Sciatic nerve (tissue), 2 donors: ENCODE data around the gene TSPEAR. TPM values are rescaled to one million over a fixed set of nuclear protein-coding genes. Genes with fewer than 3 reads are reported as not detected.
A peak's percentile ranks its signal among the peaks of the same experiment; 100 is the strongest.

Experiments
- ATAC-seq: fragments of 200-7000 bp; cut with Tn5 transposase; one replicate; pipeline ENCODE4 v1.9.1; 2020; ENCODE audit warnings: mild to moderate bottlenecking, moderate library complexity
- DNase-seq: peaks from one replicate; pipeline ENCODE4 v3.0.0-alpha.2; 2020; ENCODE audit warnings: low spot score
- intact Hi-C: fragments of 100-400 bp; cut with DNase I; formaldehyde crosslinking; loops from one replicate; pipeline ENCODE4 v1.14.2; 2022
- total RNA-seq: library from RNA; stranded (reverse); fragmentation: NEBNext Ultra II Directional; extraction: Animal tissue kit (Norgen Biotek cat#: 25700); gene quantifications from one replicate; pipeline ENCODE4 v1.2.1, GENCODE V29; 2021
- donor health status: DM: no; HTN: no; CAD: no.
- donor health status: DM: no; HTN: no; CAD: no.

Gene TSPEAR
- total RNA-seq, 1 donor from 2014 or later: not detected

DNA sequence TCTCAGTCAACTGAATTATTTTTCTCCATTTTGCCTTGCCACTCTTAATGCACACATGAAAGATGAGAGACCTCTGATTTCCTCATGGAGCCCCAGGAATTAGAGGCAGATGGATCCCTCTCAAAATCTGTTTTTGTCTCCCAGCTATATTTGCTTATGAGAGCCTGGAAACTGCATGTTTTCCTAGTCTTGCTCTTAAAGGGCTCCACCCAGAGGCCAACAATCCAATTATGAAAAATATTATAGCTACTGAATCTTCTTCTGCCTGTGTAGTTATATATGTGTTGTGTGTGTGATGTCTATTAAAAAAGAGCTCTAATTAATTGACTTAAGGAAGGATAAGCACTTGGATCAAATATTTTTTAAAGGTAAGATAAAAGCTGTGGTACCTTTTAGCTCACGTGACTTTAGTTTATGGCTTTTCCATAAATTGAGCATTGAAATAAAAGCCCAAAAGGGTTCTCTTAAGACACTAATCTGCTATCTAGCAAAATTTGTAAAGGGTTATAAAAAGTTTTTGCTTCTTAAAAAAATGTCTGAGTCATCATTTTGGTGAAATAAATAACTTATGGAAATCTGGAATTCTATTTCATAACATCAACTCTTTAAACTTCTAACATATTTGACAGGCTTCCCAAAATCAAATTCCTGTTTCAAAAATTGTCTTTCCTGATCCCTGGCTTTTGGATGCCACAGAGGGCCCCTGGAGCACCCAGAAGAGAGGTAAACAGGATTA, 31.2 kb upstream of the TSPEAR start:
- no peak for ATAC-seq
- no peak for DNase-seq
- intact Hi-C loops: no loop called here

DNA sequence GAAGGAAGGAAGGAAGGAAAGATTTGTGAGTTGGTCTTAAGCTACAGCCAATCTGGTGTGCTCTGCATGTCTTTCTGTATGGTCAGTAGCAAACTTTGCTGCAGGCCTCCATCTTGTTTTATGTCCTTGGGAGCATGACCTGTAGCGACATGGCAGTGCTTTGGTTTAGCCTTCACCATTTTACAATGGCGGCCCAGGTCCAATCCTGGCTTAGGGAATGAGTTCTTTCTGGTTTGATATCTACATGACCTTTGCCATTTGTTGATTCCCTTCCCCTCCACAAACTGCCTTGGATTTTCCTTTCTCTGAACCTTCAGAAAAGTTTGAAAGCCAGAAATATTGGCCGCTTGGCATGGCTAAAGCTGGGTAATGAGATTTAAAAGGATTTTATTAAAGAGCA, 30.5 kb upstream of the TSPEAR start:
- peak; percentile 9 for DNase-seq
- ATAC-seq: no peak
- intact Hi-C loops: no loop called here

DNA sequence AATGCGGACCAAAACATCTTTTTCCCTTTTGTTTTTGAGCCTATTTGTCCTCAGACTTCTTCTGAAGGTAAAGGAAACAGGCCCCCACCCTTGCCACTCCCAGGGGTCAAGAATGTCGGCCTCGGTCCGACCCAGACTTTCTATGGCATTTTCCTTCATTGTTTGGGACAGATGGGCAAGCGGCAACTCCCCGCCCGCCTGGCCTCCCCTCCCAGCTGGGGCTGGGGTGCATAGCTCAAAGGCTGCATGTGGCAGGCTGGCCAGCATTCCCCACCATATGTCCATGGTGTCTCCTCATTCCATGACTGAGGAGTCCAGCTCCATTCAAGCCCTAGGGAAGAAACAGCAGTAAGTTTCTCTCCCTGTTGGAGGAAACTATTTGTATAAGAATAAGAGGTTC, 29.4 kb upstream of the TSPEAR start:
- no peak for ATAC-seq
- DNase-seq: peak; percentile 23
- intact Hi-C loops: no loop called here

DNA sequence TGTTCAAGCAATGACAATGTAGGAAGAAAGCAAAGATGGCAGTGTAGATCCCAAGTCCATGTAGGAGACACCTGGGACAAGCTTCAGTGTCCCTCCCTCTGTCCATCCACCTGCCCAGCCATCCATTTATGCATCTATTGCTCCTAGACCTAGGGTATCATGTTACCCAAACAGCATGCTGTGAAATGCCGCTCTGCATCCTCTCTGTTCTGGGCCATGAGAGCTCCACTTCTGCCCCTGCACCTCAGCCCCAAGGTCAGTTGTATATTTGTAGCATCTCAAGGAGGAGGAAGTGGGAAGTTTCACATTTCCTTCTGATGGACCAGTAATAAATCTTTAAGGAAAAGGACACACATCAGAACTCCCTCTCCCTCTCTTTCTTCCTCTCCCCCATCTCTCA, 27.9 kb upstream of the TSPEAR start:
- DNase-seq (no peak), ATAC-seq (no peak)
- intact Hi-C loops: loop anchor here (5.0 kb wide), 1 partner anchor 593 kb away; no protein-coding TSS in a partner anchor

DNA sequence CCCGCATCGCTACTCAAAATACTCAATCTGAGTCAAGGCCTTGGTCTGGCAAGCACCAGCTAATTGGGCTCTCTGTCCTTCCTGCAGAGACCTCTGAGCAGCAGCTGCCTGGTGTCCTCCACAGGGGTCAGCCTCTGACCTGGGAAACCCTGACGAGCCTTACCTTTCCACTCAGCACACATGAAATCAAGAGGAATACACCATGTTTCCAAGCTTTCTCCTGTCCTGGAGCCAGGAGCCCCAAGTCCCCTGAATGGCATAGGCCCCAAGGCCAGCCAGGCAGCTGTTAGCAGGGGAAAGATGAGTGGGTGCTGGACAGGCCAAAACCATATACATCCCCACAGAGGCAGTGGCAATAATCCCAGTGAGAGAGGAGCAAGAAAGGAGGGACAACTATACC, 27.2 kb upstream of the TSPEAR start:
- ATAC-seq: no peak
- intact Hi-C loops: loop anchor here (5.0 kb wide), 1 partner anchor 594 kb away; no protein-coding TSS in a partner anchor
- DNase-seq: peak; percentile 13

DNA sequence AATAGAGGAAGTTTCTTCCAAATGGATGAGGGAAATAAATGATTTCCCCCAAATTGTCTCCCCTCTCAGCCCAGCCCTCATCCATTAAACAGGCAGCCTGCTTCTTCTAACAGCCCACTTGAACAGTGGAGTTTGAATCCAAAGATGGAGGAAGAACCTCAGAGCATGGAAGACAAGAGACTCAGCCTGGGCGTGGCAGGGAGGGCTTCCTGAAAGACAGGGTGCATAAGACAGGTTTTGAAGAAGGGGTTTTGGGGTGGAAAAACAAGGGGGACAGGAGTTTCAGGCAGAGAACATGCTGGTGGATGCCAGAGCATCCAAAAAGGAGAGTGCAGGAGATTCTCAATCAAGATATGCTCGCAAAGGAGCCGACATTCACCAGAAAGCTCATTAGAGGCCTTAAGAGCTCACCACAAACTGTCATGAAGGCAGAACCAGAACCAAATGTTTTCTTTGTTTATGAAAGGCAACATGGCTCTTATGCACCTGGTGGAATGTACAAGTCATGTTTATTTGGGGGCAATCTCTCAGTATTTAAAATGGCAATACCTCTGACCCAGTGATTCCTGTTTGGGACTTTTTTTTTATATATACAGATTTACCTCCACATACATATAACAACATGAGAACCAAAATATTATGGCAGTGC, 26.5 kb upstream of the TSPEAR start:
- intact Hi-C loops: loop anchor here (5.0 kb wide), 1 partner anchor 594 kb away; no protein-coding TSS in a partner anchor
- DNase-seq (no peak), ATAC-seq (no peak)

DNA sequence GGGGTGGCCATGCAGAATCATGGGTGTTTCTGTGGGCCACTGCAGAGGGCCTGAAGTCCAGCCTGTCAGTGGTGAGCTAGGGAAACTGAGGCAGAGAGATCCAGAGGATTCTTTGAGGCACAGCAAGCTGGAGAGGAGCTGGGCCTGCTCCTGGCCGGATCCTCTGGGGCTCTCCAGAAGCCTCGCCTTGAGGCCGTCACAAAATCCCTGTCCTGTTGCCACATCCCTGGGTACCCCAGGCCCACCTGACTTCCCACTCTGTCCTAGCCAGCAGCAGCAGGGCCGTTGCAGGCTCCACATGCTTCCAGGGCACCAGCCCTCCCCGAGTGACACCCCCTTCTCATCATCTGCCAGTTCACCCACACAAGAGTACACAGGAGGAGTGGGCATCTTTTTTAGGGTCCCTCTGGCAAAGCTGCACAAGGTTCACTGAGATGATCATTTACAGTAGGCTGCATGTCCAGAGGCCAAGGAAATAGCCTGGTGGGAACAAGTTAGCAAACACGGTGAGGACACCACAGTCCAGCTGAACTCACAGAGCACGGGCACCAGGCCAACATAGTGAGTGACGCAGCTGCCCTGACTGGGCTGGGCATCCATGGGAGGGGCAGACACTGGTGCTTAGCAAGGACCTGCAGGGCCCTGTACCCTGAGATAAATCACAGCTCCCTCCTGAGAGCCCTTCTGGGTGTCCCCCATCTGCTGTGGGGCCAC, 25.1 kb upstream of the TSPEAR start:
- intact Hi-C loops: loop anchor here (5.0 kb wide), 1 partner anchor 596 kb away; no protein-coding TSS in a partner anchor
- ATAC-seq: no peak
- DNase-seq: peak; percentile 41

DNA sequence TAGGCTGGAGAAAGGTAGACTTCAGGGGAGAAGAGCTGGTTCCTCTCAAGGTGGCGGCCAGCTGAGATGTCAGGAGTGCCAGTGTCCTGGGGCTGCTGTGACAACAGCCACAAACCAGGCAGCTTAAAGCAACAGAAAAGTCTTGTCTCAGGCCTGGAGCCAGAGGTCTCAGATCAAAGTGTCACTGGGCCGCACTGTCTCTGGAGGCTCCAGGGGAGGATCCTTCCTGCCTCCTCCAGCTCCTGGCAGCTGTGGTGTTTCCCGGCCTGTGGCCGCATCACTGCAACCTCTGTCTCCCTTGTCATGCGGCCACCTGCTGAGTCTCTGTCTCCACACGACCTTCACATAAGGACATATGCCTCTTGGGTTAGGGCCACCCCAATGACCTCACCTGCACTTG, 24.4 kb upstream of the TSPEAR start:
- peak; percentile 27 for DNase-seq
- intact Hi-C loops: loop anchor here (5.0 kb wide), 1 partner anchor 596 kb away; no protein-coding TSS in a partner anchor
- no peak for ATAC-seq

DNA sequence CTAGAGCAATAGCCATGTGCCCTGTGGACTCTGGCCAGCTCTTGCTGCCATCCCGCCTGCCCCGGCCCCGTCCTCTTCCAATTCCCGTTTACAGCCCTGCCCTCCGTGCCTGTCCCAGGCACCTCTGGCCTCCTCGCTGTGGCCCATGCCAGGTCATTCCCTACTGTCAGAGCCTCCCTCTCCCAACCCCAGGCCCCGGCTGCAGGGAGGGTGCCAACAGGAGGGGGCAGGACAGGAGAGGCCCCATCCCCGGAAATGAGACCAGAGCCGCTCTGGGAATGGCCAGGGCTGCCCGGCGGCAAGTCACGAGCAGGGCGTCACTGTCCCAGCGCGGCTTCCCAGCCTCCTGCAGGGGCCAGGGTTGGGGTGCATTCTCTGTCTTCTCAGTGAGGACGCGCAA, 23.5 kb upstream of the TSPEAR start:
- DNase-seq (peak; percentile 48), ATAC-seq (no peak)
- intact Hi-C loops: loop anchor here (5.0 kb wide), 1 partner anchor 597 kb away; no protein-coding TSS in a partner anchor

DNA sequence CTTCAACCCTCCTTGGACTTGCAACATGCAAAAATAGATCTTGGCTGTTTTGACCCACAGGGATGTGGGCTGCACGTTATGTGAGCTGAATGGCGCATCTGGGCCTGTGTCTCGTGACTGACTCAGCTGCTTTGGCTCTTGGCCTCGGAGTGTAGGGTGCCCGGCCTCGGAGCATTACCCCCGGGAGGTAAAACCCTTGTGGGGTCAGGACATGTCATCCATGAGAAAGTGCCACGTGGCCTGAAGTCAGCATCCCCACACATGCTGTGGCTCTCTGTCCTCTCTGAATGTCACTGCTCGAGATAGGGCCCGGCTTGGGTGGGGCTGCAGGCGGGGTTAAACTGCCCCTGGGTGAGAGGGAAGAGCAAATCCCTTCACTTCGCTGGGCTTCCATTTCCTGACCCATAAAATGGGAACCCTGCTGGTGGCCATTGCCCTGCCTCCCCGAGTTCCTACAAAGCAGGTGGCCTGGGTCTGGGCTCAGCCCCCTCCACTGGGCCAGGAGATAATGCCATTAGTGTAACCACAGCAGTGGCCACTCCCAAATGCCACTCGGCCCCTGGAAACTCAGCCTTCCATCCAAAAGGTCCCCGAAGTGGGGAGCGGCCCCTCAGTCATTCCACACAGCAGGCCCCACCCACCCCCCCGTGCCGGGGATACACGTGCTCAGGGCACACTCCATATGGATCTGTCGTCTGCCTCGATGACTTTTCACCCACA, 22.8 kb upstream of the TSPEAR start:
- DNase-seq: peak; percentile 34
- peak; percentile 24 for ATAC-seq
- intact Hi-C loops: no loop called here

DNA sequence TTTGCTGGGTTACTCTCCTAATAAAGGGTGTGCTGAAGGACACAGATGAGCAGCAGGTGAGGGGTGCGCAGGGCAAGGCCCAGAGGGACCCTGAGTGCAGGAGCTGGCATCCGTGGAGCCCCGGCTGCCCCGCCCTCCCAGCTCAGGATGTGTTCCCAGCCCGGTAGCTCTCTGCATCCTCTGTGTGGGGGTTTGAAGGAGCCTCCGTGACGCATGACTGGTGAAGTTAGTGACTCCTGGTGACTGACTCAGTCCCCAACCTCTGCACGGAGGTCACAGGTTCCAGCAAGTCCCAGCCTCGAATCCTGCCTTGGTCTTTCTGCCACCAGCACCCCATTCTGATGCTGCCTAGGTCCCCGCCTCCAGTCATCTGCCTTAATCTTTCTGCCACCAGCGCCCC, 21.6 kb upstream of the TSPEAR start:
- DNase-seq: peak; percentile 18
- intact Hi-C loops: no loop called here
- no peak for ATAC-seq

DNA sequence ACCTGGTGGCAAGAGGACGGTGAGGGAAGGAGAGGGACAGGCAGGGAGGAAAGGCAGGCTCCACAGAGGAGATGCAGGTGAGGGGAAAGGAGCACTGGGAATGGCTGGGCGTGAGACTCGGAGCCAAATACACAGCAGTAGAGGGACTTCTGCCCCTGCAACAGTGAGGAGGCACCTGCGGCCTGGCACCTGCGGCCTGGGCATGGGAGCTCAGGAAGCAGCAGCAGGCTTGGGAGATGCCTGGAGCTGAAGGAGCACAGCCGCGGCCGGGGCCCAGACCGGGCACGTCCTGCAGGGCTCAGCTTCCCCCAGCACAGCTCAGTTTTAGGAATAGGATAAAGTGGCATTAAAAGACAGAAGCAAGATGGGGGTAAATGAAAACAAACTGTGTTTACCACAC, 20.9 kb upstream of the TSPEAR start:
- DNase-seq (peak; percentile 14), ATAC-seq (no peak)
- intact Hi-C loops: no loop called here

DNA sequence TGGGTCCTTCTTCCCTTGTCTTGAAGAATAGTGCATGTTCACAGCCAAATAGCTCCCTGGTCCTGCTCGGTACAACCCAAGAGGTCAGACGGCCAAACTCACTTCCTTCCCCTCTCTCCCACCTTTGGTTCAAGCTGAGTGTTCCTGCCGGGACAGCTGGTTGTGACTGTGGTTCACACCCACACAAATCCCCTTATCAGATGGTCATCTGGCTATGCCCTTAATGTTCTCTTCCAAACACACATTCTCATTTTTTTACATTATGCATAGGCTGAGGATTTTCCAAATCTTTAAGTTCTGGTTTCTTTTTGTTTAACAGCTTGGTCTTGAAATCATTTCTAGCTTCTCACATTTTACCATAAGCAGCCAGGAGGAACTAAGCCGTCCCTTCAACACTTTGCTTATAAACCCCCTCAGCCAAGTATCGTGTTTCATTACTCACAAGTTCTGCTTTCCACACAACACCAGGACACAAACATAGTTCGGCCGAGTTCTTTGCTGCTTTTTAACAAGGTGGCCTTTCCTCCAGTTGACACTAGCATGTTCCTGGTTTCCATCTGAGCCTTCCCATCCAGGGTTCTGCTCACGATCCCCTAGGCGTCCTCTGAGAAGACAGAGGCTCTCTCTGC, 19.7 kb upstream of the TSPEAR start:
- DNase-seq (no peak), ATAC-seq (no peak)
- intact Hi-C loops: no loop called here

DNA sequence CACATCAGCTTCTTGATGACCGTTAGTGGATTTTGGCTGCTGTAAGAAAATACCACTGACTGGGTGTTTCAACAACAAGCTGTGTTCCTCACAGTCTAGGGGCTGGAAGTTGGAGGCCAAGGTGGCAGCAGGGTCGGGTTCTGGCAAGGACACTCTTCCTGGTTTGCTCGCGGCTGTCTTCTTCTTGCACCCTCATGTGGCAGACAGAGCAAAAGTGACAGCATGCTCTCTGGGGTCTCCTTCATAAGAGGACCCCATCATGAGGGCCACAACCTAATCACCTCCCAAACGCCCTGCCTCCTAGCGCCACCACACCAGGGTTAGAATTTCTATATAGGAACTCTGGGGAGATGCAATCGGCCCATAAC, 18.6 kb upstream of the TSPEAR start:
- ATAC-seq: no peak
- DNase-seq: peak; percentile 9
- intact Hi-C loops: no loop called here

DNA sequence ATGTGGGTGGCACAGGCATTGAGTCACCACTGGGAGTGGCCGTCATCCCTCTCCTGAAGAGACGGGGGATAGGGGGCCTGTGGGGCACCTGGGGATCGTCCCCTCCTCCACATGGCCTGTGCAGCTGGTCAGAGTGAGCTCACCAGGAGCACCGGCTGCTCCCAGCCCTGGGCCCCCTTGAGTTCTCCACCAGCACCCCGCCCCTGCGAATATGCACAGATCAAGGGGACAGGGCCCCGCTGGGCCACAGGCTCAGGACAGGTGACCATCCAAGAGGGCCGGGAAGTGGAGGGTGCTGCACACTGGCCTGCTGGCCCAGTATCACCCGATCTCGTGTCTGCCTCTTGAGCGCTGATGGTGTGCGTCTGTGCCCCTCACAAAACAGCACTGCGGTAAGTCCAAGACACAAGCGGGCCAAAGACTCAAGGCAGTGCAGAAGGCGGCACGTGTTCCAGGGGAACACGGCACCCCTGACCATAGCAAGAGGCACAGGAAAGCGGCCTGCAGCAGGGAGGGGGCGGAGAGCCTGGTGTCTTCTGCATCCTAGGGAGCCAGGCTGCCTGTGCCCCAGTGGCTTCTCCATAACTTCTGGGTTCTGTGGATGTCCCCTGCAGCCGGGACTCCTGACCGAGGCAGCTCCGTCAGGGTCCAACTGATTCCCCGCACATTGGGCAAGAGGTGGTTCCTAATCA, 18.1 kb upstream of the TSPEAR start:
- intact Hi-C loops: no loop called here
- ATAC-seq: no peak
- DNase-seq: peak; percentile 43

DNA sequence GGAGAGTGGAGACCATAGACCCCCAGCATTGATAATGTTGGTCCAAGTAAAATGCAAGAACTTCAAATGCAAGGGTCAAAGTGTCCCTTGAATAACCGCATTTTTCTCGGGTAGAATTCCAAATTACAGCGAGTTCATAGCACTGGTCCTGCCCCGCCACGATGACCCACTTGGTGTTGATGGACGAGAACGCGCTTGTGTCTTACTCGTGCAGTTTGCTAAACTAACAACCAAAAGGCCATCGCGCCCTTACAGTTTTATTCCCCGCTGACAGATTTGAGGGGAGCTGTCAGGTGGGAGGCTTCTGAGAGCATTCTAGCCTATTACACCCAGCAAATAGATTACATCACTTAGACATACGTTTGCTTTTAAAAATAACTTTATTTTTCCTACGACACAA, 17.3 kb upstream of the TSPEAR start:
- no peak for ATAC-seq
- intact Hi-C loops: no loop called here
- DNase-seq: peak; percentile 22

DNA sequence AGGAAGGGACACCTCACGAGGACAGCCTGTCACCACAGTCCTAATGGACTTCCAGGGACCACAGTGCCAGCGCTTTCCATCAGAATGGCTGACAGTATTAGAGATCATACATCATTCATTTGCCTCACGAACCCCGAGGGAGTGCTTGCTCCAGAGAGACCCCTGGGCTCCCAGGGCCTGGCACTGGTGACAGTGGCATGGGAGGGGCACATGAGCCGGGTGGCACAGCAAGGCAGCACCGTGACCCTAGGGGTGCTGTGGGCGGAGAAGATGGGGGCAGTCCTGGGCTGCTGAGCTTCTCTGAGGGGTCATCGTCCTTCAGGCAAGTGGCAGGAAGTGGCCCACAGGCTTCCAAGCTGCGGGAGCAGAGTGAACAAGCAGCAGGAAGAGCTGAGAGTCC, 16.4 kb upstream of the TSPEAR start:
- peak; percentile 33 for DNase-seq
- no peak for ATAC-seq
- intact Hi-C loops: no loop called here

DNA sequence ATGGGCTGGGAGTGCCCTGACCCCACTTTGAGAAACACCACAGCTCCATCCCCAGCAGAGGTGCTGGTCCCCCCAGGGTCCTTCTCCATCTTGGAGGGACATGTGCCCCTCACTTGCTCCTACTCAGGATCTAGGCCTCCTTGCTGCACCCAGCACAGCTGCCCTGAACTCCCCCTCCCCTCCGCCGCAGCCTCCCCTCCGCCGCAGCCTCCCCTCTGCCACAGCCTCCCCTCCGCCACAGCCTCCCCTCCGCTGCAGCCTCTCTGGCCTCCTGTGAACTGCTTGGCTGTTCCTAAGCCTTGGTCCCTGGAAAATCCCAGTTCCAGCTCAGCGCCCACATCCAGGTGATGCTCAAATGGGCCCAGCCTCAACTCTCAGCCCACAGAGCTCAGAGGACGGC, 15.9 kb upstream of the TSPEAR start:
- DNase-seq (peak; percentile 31), ATAC-seq (no peak)
- intact Hi-C loops: no loop called here
